GM19455 (cell line): ENCODE data around the gene DNAJB14.
"Not testable (repeated sequence)": the region's sequence is repeated elsewhere in the genome, so short reads cannot be mapped to it uniquely, and the experiment has no call there.

Experiments used
- ATAC-seq: cut with Tn5 transposase; IDR thresholded peaks from one replicate; pipeline ENCODE4 v1.9.1; 2021; ENCODE audit not compliant: unreplicated experiment

The DNAJB14 gene

DNA sequence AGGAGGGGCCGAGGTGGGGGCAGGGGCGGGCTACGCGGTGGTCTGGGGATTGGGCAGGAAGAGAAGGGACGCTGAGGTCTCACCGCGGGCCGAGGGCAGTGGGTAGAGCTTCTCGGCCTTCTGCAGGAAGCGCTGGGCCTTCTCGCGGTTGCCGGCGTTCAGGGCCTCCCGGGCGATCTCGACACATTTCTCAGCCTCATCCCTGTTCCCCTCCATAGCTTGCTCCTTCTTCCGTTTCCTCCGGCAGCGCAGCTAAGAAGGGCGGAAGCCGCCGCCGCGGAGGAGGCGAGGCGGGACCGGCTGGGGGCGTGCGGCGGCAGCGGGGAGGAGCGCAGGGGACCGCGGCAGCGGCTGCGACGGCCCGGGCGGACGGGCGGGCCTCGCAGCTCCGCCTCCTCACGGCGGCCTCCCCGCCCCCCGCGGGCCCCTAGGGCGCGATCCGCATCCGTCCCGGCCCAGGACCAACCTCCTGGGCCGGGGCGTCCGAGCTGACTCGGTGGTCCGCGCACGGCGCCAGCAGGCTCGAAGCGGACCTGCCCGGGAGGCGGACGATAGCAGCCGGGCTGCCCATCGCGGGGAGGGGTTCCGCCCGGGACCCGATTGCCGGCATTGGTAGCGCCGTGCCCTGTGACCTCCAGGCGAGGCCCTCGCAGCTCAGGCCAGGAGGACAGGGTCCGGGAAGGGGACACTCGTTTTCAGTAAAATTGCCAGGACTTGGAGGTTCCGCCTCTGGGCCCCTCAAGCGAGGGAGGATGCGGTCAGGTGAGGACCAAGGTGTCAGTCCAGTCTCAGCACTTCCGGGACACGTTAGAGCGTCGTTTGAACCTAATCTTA is at the start of gene DNAJB14:
Gene DNAJB14 (minus strand): TSS at position 263 of the 834 bp plus-strand sequence. CDS start 47 bp downstream, at position 216.
- peak; percentile 43 for ATAC-seq

DNA sequence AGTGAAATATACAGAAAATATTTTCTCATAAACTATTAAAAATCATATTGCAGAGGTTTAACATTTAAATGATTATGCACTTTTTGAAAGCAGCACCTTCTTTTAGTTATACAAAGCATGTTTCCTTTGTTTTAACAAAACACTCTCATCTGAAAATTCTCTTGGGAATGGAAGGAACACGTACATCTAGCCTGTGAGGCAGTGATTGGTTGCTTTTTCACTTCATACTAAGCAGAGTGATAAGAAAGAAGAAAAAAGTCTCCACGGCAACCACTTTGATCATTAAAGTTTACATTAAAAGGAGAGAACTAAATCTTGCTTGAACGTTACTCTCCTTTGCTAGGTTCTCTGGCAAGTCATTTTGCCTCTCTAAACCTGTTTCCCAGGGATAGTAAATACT is 45.3 kb upstream of the DNAJB14 start:
- ATAC-seq: no peak

DNA sequence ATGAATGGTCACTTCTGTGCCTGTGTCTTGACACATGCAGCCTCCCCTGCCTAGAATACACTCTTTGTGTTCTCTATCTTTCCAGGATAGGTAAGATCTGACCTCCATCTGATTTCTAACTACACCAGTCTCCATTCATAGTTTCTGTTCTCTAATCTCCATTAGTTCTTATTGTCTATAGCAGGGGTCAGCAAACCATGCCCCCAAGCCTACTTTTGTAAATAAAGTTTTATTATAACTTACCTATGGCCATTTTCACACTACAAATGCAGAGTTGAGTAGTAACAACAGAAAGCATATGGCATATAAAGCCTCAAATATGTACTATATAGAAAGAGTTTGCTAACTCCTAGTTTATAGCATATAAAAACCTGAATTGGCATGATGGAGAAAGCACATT is 41.3 kb upstream of the DNAJB14 start:
- no peak for ATAC-seq

DNA sequence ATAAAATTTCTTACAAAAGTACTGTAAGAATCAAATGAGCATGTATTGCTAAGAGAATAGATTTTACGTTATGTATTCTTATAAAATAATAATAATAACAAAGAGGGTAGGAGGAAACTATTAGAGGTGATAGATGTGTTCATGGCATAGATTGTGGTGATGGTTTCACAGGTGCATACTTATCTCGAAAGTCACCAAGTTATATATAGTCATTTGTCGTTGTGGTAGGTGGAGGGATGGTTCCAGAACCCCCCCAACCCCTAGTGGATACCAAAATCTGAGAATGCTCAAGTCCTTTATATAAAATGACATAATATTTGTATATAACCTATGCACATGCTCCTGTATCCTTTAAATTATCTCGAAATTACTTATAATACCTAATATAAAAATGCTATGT is 40.4 kb upstream of the DNAJB14 start:
- ATAC-seq: peak; percentile 65

DNA sequence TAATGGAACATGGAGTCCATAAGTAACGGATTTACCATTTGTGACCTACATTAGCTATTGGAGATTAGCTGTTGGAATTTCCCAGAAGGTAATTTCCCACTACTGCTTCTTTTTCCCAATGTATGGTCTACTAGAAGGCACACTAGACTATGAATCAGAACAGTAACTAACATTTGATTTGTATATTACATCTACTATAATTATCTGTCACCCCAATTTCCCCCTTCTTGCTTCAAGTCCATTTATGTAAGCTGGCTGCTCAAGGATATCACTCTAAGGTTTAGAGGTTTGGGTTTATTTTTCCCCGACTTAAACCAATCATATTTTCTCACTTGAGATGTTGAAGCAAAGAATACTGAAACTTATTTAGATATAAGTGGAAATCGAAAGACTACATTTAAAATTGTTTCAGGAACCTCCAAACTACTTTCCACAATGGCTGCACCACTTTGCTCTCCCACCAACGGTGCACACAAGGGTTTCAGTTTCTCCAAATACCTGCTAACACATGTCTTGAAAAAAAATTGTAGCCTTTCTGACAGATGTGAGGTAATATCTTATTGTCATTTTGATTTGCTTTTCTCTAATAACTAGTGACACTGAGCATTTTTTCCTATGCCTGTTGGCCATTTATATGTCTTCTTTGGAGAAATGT is 37.0 kb upstream of the DNAJB14 start:
- ATAC-seq: no peak

DNA sequence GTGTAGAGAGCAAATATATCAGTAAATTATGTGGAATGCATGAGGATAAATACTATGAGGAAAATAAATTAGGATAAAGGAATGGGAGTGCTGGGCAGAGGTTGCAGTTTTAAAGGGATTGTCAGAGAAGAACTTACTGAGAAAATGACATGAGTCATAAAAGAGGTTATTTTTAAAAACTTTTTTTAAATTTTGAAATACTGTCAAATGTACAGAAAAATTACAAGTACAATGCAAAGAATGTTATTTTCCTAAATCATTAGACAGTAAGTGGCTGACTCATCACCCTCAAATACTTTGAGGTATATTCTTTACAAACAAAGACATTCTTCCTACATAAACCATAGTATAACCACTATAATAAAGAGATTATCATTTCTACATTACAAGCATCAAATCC is 33.5 kb upstream of the DNAJB14 start:
- no peak for ATAC-seq

DNA sequence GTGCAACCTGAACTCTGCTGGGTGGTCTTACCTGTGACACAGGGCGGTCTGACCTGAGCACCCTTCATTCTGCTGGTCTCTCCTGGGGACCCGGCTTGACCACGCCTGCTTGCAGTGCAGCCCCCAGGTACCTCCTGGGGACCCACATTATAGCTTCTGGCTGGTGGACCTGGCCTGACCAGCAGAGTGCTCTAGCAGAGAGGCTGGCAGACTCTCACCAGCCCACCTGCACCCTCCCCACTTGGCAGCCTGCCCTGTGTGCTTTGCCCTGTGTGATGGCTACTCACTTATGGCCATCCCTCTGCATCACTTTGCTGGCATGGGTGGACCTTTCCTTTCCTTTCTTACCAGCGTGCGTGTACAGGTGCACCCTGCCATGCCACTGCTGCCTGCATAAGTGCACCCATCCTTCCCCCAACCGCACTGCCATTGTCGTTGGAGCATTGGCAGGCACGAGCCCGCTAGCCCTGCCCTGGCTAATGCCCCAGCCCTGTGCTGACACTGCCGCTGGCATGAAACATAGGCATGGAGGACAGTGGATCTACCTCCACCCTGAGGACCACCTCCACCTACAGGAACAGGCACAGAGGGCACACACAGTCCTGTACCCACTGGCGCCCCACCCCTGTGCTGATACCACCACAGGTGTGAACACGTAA is 25.2 kb upstream of the DNAJB14 start:
- no peak for ATAC-seq

DNA sequence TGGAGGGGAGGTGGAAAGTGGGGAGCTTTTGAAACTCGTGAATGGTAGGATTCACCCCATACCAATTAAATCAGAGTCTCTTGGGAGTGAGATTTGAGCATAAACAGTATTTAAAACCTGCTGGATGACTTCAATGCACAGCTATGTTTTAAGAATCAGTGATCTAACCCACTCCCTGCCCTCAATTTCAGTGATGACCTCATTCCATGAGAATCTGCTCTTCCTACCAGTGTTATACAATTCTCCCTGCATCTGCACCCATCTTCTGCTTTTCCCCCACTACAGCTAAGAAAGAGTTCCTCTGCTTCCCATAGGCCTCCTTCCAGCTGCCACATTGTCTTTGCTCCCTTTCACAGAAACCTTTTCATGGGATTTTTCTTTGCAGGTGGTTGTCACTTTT is 21.9 kb upstream of the DNAJB14 start:
- ATAC-seq: no peak

DNA sequence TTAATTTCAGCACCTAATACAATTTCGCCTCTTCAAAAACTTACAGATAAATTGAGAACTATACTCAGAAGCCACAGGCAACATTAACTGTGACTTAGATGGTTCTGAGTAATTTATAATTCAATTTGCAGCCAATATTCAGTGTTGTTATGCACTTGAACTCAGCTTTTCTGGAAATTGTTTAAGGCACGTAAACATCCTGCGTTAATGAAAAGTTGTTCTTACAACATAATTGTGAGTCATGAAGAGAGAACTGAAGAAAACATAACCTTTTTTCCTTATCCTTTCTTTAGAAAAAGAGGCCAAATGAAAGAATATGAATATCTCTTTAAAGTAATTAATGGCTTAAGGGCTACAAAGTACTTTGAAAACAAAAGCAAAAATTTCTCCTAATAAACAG is 20.3 kb upstream of the DNAJB14 start:
- ATAC-seq: no peak

DNA sequence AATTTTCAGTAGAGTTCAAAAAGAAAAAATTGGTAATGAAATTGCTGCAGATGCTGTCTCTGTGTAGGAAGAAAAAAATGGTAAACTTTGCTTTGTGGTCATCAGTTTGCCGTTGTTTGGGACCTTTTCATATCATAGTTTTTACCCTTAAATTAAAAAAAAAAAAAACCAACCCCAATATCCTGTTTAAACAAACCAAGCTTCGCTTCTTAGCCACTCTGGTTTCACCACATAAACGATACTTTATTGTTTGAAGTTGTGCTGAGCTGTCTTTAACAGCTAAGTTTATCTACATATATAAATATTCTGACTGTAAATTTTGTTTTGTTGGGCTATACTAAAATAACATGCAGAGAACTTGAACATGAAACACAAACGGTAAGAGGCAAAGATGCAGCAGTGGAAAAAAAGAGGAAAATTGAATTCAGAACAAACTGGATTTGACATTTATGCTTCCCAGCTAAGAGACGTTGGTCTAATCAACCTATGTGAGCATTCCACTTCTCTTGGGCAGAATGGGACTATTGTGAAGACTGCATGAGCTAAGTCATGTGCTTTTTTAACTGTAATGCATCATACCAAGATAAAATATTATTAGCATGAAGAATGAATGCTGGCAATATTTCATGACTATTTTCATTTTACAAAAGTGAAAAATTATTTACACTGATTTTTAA is 19.4 kb upstream of the DNAJB14 start:
- ATAC-seq: no peak

DNA sequence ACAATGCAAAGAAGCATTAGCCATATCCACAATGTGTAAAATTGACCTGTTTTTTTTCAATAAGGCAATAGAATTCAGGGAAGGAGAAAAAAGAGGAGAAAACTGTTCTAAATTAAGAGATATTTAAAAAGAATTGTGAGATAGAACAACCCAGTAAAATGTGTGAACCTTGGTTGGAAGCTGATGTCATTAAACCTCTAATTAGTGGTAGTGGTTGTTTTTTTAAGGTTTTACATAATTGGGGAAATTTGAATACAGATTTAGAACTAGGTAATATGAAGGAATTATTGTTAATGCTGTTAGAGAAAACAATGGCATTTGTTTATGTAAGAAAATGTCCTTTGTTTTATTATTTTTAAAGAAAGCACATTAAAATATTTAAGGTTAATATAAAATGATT is 18.8 kb upstream of the DNAJB14 start:
- ATAC-seq: no peak

DNA sequence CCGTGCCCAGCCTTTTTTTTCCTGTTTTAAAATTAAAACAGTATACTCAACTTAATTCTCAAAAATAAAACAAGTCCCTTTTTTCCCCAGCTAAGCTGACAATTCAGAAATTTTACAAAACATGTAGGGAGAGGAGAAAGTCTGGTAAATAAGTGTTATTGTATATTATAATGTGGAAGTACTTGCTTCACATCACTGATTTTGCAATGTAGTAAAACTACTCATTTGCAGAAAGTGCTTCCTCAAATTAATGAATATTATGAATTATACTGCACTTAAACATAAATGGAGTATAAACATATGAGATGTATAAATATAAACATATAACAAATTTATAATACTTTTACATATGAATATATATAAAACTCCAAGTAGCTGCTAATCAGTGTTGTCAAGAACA is 15.3 kb upstream of the DNAJB14 start:
- ATAC-seq: no peak

DNA sequence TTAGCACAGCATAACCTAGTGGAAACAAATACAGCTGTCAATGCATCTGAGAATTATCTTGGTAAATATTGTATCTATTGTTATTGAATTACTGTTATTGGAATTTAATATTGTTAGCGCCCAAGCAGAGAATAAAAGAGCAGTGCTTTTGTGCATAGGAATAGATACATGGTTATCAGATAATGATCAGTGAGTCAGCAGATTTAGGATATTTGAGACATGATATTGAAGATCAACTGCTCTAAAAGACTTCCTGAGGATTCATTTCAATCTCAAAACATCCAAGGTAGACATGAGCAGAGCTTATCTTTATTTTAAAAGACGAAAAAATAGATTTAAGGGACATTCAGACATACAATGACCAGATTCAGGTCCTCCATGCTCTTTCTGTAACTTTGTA is 14.2 kb upstream of the DNAJB14 start:
- no peak for ATAC-seq

DNA sequence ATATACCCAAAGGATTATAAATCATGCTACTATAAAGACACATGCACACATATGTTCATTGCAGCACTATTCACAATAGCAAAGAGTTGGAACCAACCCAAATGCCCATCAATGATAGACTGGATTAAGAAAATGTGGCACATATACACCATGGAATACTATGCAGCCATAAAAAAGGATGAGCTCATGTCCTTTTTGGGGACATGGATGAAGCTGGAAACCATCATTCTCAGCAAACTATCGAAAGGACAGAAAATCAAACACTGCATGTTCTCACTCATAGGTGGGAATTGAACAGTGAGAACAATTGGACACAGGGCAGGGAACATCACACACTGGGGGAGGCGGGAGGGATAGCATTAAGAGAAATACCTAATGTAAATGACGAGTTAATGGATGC is 11.8 kb upstream of the DNAJB14 start:
- ATAC-seq: not testable (repeated sequence)

DNA sequence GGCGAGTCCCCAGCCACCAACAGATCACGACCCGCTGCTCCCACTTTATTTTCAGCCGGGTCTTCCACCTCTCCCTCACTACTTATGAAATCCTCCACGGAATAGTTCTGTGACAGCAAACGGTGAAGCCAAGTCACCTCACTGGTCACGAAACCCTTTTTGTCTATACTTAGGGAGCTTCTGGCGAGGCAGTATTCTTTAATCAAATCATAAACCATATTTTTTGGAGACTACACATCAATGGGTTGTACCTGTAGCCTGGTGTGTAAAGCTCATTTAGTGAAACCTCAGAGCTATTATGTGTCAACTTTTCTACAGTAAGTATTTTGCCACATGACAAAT is 4.5 kb upstream of the DNAJB14 start:
- ATAC-seq: no peak

DNA sequence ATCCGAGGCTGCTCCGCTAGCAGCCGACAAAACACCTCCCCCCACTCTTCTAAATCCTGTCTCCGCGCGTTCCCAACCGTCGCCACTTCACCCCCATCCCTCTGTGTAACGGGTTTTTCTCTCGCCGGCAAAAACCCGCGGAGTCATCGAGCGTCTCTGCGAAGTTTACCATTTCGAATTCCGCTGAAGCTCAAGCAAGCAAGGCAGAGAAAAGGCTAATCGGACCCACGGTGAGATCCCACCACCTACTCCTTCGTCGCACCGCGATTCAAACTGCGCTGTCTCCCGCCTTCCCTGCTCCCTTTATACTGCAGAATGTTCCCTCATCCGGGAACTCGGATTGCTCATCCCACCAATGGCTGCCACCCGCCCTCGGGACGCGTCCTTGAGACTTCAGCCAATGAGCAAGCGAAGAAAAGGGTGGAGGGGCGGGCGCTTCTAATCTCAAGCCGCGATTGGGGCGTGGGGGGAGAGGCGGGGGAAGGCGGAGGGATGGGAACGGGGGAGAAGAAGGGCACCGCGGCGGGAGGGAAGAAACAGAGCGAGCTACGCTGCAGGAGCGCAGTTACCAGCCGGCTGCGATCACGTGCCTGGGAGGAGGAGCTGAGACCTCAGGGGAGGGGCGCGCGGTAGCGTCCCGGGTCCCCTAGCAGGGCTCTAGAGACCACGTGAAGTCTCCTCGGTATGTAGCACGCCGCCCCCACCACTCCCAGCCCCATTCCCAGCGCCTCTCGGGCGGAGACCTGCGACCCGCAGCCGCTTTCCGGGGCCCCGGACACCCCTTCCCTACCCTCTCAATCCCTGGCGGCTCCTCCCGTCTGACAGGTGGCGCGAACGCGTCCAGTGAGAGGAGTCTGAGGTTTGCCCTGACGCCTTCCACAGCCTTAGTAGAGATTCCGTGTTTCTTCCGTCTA is 3.8 kb upstream of the DNAJB14 start, which contains the start of gene H2AZ1:
Gene H2AZ1 (minus strand): TSS at position 277 of the 914 bp plus-strand sequence. CDS start 105 bp downstream, at position 172.
- peak; percentile 57 for ATAC-seq

DNA sequence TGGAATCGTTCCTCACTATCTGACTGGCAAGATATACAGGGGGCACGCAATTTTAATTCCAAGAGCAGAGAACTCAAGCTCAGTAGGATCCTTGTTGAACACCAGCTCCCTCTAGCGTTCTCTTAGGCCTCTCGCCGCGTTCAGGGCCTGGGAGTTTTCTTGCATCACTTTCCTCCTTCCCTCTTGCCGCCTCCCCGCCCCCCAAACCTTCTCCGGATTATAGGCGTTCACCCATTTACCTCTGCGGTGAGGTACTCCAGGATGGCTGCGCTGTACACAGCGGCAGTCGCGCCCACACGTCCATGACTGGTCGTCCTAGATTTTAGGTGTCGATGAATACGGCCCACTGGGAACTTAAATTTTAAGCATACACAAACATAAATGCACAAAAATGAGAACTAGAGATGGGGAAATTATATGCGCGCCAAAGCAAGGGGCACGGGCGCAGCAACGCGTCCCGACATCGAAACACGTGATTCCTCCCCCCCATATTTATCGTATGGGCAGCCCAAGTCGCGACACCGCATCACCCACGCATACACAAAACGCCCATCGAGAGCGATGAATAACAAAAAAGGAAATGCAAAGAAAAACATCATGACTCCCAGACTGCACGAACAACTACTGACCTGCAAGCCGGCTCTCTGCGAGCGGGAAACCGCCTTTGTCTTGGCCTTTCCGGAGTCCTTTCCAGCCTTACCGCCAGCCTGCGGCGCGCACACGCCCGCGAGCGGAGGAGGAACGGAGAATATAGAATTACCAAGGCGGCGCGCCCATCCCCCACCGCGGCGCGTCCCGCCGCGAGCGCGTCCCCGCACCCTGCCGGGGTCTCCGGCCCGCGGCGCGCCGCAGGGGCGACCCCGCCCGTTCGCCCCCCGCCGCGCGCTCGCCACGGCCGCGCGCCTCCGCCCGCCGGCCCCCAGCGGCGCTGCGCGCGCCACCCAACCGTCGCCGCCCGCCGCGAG is 2.9 kb upstream of the DNAJB14 start:
- peak; percentile 18 for ATAC-seq

DNA sequence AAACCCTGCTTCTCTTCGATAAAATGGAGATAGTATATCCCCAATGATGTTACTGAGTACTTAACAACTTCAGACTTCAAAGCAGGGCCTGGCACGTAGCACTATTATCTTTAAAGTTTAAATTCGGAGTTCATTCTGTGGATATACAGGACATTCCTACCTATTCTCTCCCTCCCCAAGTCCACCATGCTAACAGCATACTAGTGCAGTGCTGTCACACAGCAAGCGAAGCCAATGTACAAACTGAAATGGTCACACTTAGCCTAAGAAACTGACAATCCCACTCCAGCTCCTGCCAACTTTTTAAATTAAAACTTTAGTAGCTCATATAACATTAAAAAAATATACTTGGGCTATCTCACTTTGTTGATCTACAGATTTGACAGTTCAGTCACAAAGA is 1.2 kb upstream of the DNAJB14 start:
- no peak for ATAC-seq

DNA sequence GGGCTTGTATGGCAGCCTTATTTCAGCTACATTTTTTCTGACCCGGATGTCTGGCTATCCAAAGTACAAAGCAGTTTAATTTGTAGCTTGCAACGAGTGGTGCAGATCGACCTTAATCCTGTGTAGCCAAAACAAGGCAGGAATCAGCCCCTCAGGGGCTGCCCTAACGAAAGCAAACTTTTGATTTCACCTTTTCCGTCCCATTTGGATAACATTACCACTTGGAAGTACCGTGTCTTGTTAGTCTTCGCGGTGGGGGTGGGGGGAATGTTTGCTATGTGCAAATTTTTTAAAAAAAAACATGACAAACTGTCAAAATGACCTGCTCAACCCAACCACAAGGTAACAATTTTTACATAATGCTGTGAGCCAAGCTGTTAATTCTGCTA is 766 bp upstream of the DNAJB14 start:
- no peak for ATAC-seq
